ENCODE data around the gene WT1. TPM values are rescaled to one million over a fixed set of nuclear protein-coding genes. Genes with fewer than 3 reads are reported as not detected.

Gene WT1
- total and polyA plus RNA-seq, 2 of the 8 experiments (the other 6 are each of a cell fraction or from before 2014, with no cell fraction given), result 0.05 to 0.17 TPM

- TF ChIP-seq NRF1 (IDR thresholded peaks at IDR 0.05; ENCODE audit: low read depth, low read length) (no peak), PHF8 (conservative IDR thresholded peaks at IDR 0.05; ENCODE audit: low read depth, low read length) (no peak), KDM5A (IDR thresholded peaks at IDR 0.05; ENCODE audit: low read length) (no peak), TCF12 (IDR thresholded peaks at IDR 0.05; ENCODE audit: low read depth, low read length) (no peak), RXRA (IDR thresholded peaks at IDR 0.05; ENCODE audit: insufficient read depth, low read depth, low read length) (no peak), MAX (IDR thresholded peaks at IDR 0.05) (no peak), CEBPB (IDR thresholded peaks at IDR 0.05; ENCODE audit: low read depth, low read length) (no peak)
Observed at GRCh38 chr11:32447252-32447651, 11.9 kb upstream of the WT1 start (continued).

All from H1 (cell line).